Spinal cord (tissue), 10 donors: Measurements from ENCODE around the gene TM2D1. TPM values are rescaled to one million over a fixed set of nuclear protein-coding genes. Genes with fewer than 3 reads are reported as not detected.
"Not testable (repeated sequence)": the region's sequence is repeated elsewhere in the genome, so short reads cannot be mapped to it uniquely, and the experiment has no call there.

Experiments
- DNase-seq, 6 donors: peaks; one replicate each; pipeline versions ENCODE4 v3.0.0 to v3.0.0-alpha.2; 2013 to 2015; ENCODE audit warnings: low spot score in 6 of 6, low read depth in 4 of 6
- H3K27ac ChIP-seq: one replicate; pipeline ENCODE4 v1.5.1; 2013; ENCODE audit warnings: low read depth, low read length, control low read depth
- H3K27me3 ChIP-seq: one replicate; pipeline ENCODE4 v1.6.1; 2013; ENCODE audit warnings: low read length; ENCODE audit not compliant: control insufficient read depth, insufficient read depth
- H3K36me3 ChIP-seq: one replicate; pipeline ENCODE4 v1.6.1; 2013; ENCODE audit warnings: low read length; ENCODE audit not compliant: control insufficient read depth, insufficient read depth
- H3K4me1 ChIP-seq: one replicate; pipeline ENCODE4 v1.6.1; 2013; ENCODE audit warnings: low read length; ENCODE audit not compliant: control insufficient read depth, insufficient read depth
- H3K4me3 ChIP-seq: one replicate; pipeline ENCODE4 v1.5.1; 2013; ENCODE audit warnings: low read depth, low read length, control low read depth
- H3K9me3 ChIP-seq: one replicate; pipeline ENCODE4 v1.6.1; 2013; ENCODE audit warnings: low read length; ENCODE audit not compliant: control insufficient read depth, insufficient read depth
- WGBS: methylation state at CpG from one replicate; pipeline ENCODE4 v1.1.5; 2013; ENCODE audit warnings: missing lambda C conversion rate; ENCODE audit not compliant: insufficient coverage; 5-methylcytosine and 5-hydroxymethylcytosine counted together
- polyA plus RNA-seq, 2 donors: library from polyadenylated mRNA; unstranded; fragments of 120-200 nt; gene quantifications; one replicate each; pipeline ENCODE4 v1.2.1, GENCODE V29; 2013; ENCODE audit not compliant: insufficient read length in 2 of 2
- total RNA-seq, 2 donors: library from RNA; depleted of rRNA in 1 of 2; stranded (reverse); fragments of 120-200 nt in 1 of 2; fragments of >200 nt in 1 of 2; gene quantifications; one replicate each; pipeline versions ENCODE4 v1.2.3 to v1.2.4, GENCODE V29; 2013 to 2014
- donor health status: healthy.

Gene TM2D1
- total and polyA plus RNA-seq, 4 donors: 62.4 to 87.9 (median 71.8) TPM

DNA sequence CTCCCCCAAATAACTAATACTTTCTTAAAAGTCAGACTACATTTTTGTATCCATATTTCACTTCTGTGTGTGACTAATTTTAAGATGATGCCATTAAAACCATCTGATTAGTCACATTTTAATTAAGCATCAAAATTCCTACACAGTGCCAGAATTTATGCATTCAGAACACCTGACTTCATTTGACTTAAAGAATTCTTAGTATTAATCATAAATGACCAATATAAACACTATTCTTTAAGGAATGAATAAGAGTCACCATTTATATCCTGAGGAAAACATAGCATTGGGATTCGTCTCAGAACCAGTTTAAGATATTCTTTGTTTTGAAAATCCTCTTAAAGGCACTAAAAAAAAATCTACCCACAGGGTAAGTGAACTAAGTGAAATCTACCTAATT is 37.0 kb downstream of the TM2D1 start:
- no CpG with 5 or more reads among the region's 1 CpG for WGBS

GRCh38 chr1:61682891-61683290 is 42.0 kb downstream of the TM2D1 start:
- WGBS: no CpG with 5 or more reads among the region's 3 CpGs
- DNase-seq: no peak
- no peaks in the 10 kb centered on the region for H3K9me3 ChIP-seq
- H3K27me3 ChIP-seq: no peaks in the 10 kb centered on the region
- H3K4me1 ChIP-seq: no peaks in the 10 kb centered on the region
- H3K36me3 ChIP-seq: peaks cover 7% of the 10 kb centered on the region
- H3K27ac ChIP-seq: no peak overlapping the region
- no peak overlapping the region for H3K4me3 ChIP-seq

More for the DNA sequence above, 37.0 kb downstream of the TM2D1 start:
- DNase-seq: no peak
- no peaks in the 10 kb centered on the region for H3K27me3 ChIP-seq
- H3K4me3 ChIP-seq: no peak overlapping the region
- no peaks in the 10 kb centered on the region for H3K4me1 ChIP-seq
- H3K36me3 ChIP-seq: peaks cover 7% of the 10 kb centered on the region
- no peaks in the 10 kb centered on the region for H3K9me3 ChIP-seq
- no peak overlapping the region for H3K27ac ChIP-seq

- peaks cover 3% of the 10 kb centered on the region for H3K36me3 ChIP-seq
- no peaks in the 10 kb centered on the region for H3K4me1 ChIP-seq
- H3K9me3 ChIP-seq: no peaks in the 10 kb centered on the region
- H3K27me3 ChIP-seq: no peaks in the 10 kb centered on the region
- H3K27ac ChIP-seq: no peak overlapping the region
- H3K4me3 ChIP-seq: no peak overlapping the region
- DNase-seq: no peak
- WGBS: 88% methylated on average over 2 of the region's 2 CpGs
Observed at GRCh38 chr1:61680500-61680899, 44.4 kb downstream of the TM2D1 start.

DNA sequence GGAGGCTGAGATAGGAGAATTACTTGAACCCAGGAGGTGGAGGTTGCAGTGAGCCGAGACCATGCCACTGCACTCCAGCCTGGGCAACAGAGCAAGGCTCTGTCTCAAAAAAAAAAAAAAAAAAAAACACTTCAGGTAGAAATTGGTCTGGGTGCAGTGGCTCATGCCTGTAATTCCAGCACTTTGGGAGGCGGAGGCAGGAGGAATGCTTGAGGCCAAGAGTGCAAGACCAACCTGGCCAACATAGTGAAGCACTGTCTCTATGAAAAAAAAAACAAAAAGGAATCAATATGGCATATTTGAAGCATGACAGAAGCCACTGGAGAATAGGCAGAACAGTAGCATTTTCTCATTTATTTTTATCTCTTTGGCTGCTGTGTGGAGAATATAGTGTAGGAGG is 48.1 kb downstream of the TM2D1 start:
- not testable (repeated sequence) for H3K27ac ChIP-seq, H3K4me3 ChIP-seq, H3K36me3 ChIP-seq, H3K4me1 ChIP-seq, H3K27me3 ChIP-seq, H3K9me3 ChIP-seq, DNase-seq
- WGBS: 100% methylated on average over 1 of the region's 2 CpGs

DNA sequence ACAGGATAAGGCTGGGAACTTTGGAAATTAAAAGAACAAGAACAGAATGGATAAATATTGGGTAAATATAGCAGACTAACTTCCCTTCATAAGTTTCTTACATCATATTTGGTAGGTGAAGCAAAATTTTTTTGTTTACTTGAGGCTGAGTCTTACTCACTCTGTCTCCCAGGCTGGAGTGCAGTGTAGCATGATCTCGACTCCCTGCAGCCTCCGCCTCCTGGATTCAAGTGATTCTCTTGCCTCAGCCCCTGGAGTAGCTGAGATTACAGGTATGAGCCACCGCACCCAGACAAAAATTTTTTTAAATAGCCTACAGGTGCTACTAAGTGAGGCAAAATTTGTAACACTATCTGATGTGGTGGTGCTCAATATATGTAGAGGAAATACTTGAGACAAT is 50.7 kb downstream of the TM2D1 start:
- DNase-seq: no peak
- Histone ChIP-seq H3K4me1 (no peaks in the 10 kb centered on the region), H3K27ac (no peak overlapping the region), H3K36me3 (no peaks in the 10 kb centered on the region), H3K9me3 (no peaks in the 10 kb centered on the region), H3K4me3 (no peak overlapping the region), H3K27me3 (no peaks in the 10 kb centered on the region)
- 77% methylated on average over 2 of the region's 3 CpGs for WGBS

DNA sequence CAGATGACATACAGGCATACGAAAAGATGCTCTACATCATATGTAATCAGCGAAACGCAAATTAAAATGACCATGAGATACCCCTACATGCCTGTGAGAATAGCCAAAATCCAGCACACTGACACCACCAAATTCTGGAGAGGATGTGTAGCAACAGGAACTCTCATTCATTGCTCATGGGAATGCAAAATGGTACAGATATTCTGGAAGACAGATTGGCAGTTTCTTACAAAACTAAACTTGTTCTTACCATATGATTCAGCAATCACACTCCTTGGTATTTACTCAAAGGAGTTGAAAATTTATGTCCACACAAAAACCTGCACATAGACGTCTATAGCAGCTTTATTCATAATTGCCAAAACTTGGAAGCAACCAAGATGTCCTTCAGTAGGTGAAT is 52.6 kb downstream of the TM2D1 start:
- Histone ChIP-seq H3K36me3 (no peaks in the 10 kb centered on the region), H3K27me3 (no peaks in the 10 kb centered on the region), H3K4me1 (no peaks in the 10 kb centered on the region), H3K27ac (no peak overlapping the region), H3K9me3 (no peaks in the 10 kb centered on the region), H3K4me3 (no peak overlapping the region)
- no peak for DNase-seq
- no CpG with 5 or more reads among the region's 4 CpGs for WGBS

GRCh38 chr1:61670445-61670844 is 54.5 kb downstream of the TM2D1 start:
- Histone ChIP-seq H3K27ac (no peak overlapping the region), H3K36me3 (no peaks in the 10 kb centered on the region), H3K9me3 (no peaks in the 10 kb centered on the region), H3K27me3 (no peaks in the 10 kb centered on the region), H3K4me1 (no peaks in the 10 kb centered on the region), H3K4me3 (no peak overlapping the region)
- 67% methylated on average over 1 of the region's 2 CpGs for WGBS
- no peak for DNase-seq

DNA sequence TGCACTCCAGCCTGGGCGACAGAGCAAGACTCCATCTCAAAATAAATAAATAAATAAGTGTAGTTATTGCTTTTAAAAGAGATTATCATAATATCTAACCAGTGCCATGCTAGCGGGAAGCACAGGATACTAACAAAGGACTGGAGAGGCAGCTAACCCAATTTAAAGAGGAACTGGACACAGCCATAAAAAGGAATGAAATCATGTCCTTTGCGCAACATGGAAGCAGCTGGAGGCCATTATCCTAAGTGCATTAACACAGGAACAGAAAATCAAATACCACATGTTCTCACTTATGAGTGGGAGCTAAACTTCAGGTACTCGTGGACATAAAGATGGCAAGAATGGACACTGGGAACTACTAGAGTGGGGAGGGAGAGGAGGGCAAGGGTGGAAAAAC is 54.9 kb downstream of the TM2D1 start:
- Histone ChIP-seq H3K27ac (no peak overlapping the region), H3K4me3 (no peak overlapping the region), H3K4me1 (no peaks in the 10 kb centered on the region), H3K9me3 (no peaks in the 10 kb centered on the region), H3K36me3 (no peaks in the 10 kb centered on the region), H3K27me3 (no peaks in the 10 kb centered on the region)
- no CpG with 5 or more reads among the region's 4 CpGs for WGBS
- no peak for DNase-seq

GRCh38 chr1:61659061-61659460 is 65.9 kb downstream of the TM2D1 start:
- Histone ChIP-seq H3K4me3 (no peak overlapping the region), H3K36me3 (no peaks in the 10 kb centered on the region), H3K27me3 (no peaks in the 10 kb centered on the region), H3K4me1 (no peaks in the 10 kb centered on the region), H3K9me3 (no peaks in the 10 kb centered on the region), H3K27ac (no peak overlapping the region)
- no peak for DNase-seq
- WGBS: no CpG with 5 or more reads among the region's 2 CpGs

GRCh38 chr1:61655453-61655852 is 69.5 kb downstream of the TM2D1 start:
- Histone ChIP-seq H3K4me1 (no peaks in the 10 kb centered on the region), H3K27ac (no peak overlapping the region), H3K9me3 (no peaks in the 10 kb centered on the region), H3K4me3 (no peak overlapping the region), H3K36me3 (no peaks in the 10 kb centered on the region), H3K27me3 (no peaks in the 10 kb centered on the region)
- WGBS: no CpG with 5 or more reads among the region's 3 CpGs
- no peak for DNase-seq
